GM18520 (cell line): Measurements from ENCODE around the gene ARPIN.

ENCODE experiments used
- ATAC-seq: cut with Tn5 transposase; IDR thresholded peaks from one replicate; pipeline ENCODE4 v1.9.1; 2021; ENCODE audit not compliant: unreplicated experiment

The ARPIN gene

DNA sequence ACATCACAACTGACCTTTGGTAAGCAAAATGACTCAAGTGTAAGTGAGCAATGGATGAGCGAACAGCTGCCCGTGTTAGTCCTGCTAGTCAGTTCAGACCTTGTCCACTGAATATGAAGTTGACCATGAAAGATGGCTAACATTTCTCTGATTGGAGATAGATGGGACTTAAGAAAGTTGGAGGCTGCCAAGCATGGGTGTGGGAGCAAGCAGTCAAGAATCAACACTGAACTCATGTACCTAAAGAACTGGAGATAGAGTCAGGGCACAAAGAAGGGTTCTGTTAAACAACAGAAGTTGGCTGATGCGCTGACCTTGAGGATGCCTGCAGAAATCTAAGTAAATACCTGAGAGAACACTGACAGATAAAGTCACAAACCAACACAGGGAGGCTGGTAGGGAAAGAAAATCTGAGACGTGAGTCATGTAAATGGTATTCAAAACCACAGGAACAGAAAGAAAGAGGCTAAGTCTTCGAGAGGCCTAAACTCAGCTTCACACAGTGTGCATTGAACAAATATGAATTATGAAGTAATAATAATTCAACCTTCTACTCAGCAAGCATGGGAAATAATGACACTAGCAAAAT is 67.4 kb downstream of the ARPIN start:
- ATAC-seq, result no peak
